Mucosa of stomach (tissue), 1 donor: ENCODE results near the gene TM2D3.

ENCODE experiments used
- H3K27me3 ChIP-seq: one replicate; pipeline ENCODE4 v1.7.0; 2013; ENCODE audit warnings: mild to moderate bottlenecking, low read length; ENCODE audit not compliant: control insufficient read depth, insufficient read depth
- H3K36me3 ChIP-seq: one replicate; pipeline ENCODE4 v1.7.0; 2013; ENCODE audit warnings: low read length; ENCODE audit not compliant: control insufficient read depth, insufficient read depth
- H3K4me1 ChIP-seq: one replicate; pipeline ENCODE4 v1.7.0; 2013; ENCODE audit warnings: mild to moderate bottlenecking, low read length; ENCODE audit not compliant: control insufficient read depth, insufficient read depth
- H3K4me3 ChIP-seq: one replicate; pipeline ENCODE4 v1.7.0; 2013; ENCODE audit warnings: low read length
- H3K9ac ChIP-seq: one replicate; pipeline ENCODE4 v1.7.0; 2013; ENCODE audit warnings: mild to moderate bottlenecking, low read length, moderate library complexity
- H3K9me3 ChIP-seq: one replicate; pipeline ENCODE4 v1.7.0; 2013; ENCODE audit warnings: mild to moderate bottlenecking, low read length, moderate library complexity; ENCODE audit not compliant: control insufficient read depth
- donor health status: Pancreatic carcinoma.

Gene TM2D3

DNA sequence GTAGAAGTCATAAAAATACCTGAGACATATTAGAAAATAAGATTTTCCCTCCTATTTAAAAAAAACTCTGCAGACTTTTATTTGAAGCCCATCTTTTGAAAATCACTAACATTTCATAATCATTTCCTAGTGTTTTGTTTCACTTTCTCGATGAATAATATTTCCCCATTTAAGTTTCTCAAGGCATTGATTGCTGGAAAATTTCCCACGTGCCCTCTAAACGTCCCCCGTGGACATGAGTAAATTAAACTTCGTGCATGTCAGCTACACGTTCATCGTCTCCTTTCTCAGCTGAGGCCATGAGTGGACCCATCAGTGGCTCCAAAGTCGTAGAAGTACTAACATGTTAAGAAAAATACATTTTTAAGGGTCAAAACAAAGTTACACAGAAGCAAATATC lies 2.0 kb upstream of the TM2D3 start:
- no peaks in the 10 kb centered on the region for H3K36me3 ChIP-seq
- H3K4me1 ChIP-seq, result peaks cover 12% of the 10 kb centered on the region
- no peak overlapping the region for H3K9ac ChIP-seq
- H3K27me3 ChIP-seq, result no peaks in the 10 kb centered on the region
- H3K4me3 ChIP-seq, result no peak overlapping the region
- H3K9me3 ChIP-seq, result no peaks in the 10 kb centered on the region

DNA sequence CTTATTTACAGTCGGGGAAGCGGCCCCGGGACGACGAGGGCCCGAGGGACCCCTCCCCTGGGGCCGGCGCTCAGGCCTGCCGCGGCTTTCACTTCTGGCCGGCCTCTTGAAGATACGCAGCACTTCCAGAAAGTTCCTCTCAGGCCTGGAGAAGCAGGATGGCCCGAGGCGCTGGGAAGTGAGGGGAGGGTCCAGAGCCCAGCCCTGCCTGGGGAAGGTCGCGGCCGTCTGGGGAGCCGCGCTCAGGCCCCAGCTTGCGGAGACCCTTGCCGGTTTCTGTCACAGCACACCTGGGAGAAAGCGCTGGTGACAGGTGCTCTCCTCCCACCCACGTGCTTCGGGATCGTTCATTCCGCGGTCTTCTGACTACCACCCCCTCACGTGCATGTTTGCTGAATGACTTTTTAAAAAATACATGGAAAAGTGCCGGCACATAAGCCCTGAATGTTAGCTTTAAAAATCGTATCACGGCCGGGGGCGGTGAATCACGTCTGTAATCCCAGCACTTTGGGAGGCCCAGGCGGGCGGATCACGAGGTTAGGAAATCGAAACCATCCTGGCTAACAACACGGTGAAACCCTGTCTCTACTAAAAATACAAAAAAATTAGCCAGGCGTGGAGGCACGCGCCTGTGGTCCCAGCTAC lies 727 bp upstream of the TM2D3 start:
- peak overlapping the region; percentile 89 for H3K9ac ChIP-seq
- H3K4me3 ChIP-seq, result peak overlapping the region; percentile 88
- peaks cover 12% of the 10 kb centered on the region for H3K4me1 ChIP-seq
- no peaks in the 10 kb centered on the region for H3K27me3 ChIP-seq
- H3K9me3 ChIP-seq, result no peaks in the 10 kb centered on the region
- H3K36me3 ChIP-seq, result no peaks in the 10 kb centered on the region

DNA sequence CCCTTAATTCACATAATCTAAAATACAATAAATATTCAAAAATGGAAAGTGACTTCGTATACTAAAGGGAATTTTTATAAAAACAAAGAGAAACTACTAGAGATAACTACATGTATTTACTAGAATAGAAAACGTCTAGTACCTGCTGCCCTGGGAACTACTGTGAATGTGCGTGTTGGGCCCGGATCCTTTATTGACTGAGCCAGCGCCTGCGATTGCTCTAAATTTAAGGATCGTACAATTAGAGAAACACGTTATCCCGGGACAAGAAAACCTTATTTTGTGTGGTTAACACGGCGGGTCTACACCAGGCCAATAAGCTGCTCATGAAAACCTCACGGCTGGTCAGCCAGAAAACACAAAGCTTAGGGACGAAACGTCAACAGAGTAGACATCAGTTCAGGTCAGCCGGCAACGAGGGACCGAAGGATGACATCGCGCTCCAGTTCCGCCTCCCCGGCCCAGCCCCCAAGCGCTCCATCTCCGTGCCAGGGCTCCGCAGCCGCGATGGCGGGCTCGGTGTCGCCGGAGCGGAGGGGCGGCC lies 555 bp downstream of the TM2D3 start:
- no peaks in the 10 kb centered on the region for H3K36me3 ChIP-seq
- no peaks in the 10 kb centered on the region for H3K27me3 ChIP-seq
- no peaks in the 10 kb centered on the region for H3K9me3 ChIP-seq
- peaks cover 12% of the 10 kb centered on the region for H3K4me1 ChIP-seq
- peak overlapping the region; percentile 89 for H3K9ac ChIP-seq
- peak overlapping the region; percentile 88 for H3K4me3 ChIP-seq

DNA sequence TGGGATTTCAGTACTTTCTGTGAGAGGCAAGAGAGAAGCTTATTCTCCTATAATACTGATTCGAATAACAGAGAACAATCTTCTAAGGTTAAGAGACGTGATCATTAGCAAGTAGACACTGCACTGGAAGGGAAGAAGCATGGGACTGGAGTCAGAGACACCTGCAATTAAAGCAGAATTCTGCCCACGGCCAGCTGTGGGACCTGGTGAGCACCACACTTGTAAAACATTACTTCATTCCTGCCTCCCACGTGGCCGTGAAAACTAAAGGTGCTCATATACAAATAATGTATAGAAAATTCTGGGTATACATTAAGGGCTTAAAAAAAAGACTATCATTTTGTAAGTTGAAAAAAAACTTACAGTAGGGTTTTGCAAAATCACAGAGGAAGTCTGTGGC lies 2.0 kb downstream of the TM2D3 start:
- H3K9ac ChIP-seq, result no peak overlapping the region
- no peaks in the 10 kb centered on the region for H3K27me3 ChIP-seq
- no peaks in the 10 kb centered on the region for H3K9me3 ChIP-seq
- H3K4me3 ChIP-seq, result no peak overlapping the region
- H3K4me1 ChIP-seq, result peaks cover 12% of the 10 kb centered on the region
- H3K36me3 ChIP-seq, result peaks cover 5% of the 10 kb centered on the region

DNA sequence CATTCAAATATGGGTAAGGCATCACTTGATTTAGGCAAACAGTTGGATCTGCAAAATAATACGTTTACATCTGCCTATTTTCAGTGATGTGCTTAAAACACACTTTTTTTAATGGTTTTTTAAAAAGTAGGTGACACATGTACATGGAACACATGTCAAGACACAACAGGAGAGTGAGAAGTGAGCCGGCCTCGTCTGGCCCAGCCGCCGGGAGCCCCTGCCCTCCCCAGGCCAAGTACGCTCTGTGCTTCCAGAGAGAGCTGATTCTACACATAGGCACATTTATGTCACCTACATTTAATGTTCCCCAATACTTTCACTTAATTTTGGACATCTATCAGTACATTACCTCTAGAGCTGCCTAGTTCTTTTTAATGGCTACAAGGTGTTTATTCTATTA lies 3.8 kb downstream of the TM2D3 start:
- no peaks in the 10 kb centered on the region for H3K9me3 ChIP-seq
- H3K4me3 ChIP-seq, result no peak overlapping the region
- H3K4me1 ChIP-seq, result peaks cover 12% of the 10 kb centered on the region
- no peaks in the 10 kb centered on the region for H3K27me3 ChIP-seq
- H3K9ac ChIP-seq, result no peak overlapping the region
- peaks cover 8% of the 10 kb centered on the region for H3K36me3 ChIP-seq

DNA sequence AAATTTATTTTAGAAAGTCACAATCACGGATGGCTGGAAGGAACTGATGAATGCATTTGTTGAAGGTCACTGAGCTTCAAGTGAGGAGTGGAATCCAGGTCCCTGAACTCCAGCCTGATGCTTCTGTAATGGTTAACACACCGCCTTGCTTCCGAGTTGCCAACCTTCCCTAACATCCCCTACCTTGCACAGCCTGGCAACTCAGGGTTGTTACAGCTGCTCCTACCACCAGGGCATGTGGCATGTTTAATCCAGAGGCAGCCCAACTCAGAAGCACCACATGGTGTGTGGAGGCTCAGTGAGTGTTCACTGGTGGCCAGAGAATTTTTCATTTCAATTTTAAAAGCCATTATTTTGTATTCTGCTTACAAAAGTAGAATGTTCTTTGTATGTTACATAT lies 4.9 kb downstream of the TM2D3 start:
- Histone ChIP-seq H3K4me3 (no peak overlapping the region), H3K27me3 (no peaks in the 10 kb centered on the region), H3K9me3 (no peaks in the 10 kb centered on the region), H3K36me3 (peaks cover 8% of the 10 kb centered on the region), H3K9ac (no peak overlapping the region), H3K4me1 (peaks cover 12% of the 10 kb centered on the region)

DNA sequence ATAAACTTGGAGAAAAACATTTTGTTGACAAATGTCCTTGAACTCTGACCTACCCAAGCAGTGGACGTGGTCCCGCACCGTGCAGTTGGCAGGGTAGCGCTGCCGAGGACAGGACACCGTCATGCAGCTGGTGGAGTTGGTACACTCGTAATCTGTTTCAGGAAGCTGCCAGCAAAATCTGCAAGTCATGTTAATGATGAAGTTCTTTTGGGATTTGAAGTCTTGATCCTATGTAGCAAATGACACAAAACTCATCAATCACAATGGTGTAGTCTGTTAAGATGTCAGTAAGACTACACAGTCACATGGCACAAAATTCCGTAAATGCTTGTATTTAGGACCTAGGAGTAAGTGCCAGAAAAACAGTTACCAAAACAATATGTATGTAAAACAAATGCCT lies 5.5 kb downstream of the TM2D3 start:
- H3K27me3 ChIP-seq, result no peaks in the 10 kb centered on the region
- H3K9me3 ChIP-seq, result no peaks in the 10 kb centered on the region
- H3K4me1 ChIP-seq, result peaks cover 12% of the 10 kb centered on the region
- no peak overlapping the region for H3K4me3 ChIP-seq
- peaks cover 8% of the 10 kb centered on the region for H3K36me3 ChIP-seq
- no peak overlapping the region for H3K9ac ChIP-seq

DNA sequence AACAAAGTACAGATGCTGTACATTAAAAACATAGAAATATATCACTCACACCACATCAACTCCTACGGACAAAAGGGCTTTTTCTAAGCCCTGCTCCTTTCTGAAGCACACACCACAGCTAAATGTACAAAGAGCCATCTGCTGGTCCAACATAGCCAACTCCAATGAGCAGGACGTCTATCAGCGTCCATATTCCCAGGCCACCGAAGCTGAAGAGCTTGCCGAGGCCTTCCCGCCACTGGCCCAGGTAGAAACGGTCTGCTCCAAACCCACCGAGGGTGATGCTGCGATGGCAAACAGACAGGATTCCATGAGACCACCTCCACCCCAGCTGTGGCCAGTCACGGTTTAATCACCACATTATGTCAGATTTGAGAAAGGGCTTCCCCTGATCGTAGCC lies 9.8 kb downstream of the TM2D3 start:
- Histone ChIP-seq H3K4me3 (no peak overlapping the region), H3K9me3 (no peaks in the 10 kb centered on the region), H3K4me1 (no peaks in the 10 kb centered on the region), H3K9ac (no peak overlapping the region), H3K27me3 (no peaks in the 10 kb centered on the region), H3K36me3 (peaks cover 8% of the 10 kb centered on the region)

DNA sequence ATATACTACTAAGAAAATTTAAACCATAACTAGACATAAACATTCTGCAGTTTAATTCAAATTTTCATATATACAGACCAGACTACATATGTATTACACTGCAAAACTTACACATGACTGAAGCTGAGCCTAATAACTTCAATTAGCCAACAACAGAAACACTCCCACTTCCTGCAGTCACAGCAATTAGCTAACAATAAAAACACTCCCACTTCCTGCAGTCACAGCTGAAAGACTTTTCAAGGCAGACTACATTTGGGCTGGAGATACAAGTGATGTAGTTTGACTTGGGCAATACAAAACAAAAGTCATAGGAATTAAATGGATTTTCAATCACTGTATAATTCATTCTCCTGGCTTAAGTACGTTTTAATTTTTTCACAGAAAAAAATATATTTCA lies 10.3 kb downstream of the TM2D3 start:
- H3K27me3 ChIP-seq, result no peaks in the 10 kb centered on the region
- no peaks in the 10 kb centered on the region for H3K9me3 ChIP-seq
- no peak overlapping the region for H3K9ac ChIP-seq
- H3K4me3 ChIP-seq, result no peak overlapping the region
- peaks cover 8% of the 10 kb centered on the region for H3K36me3 ChIP-seq
- H3K4me1 ChIP-seq, result no peaks in the 10 kb centered on the region

DNA sequence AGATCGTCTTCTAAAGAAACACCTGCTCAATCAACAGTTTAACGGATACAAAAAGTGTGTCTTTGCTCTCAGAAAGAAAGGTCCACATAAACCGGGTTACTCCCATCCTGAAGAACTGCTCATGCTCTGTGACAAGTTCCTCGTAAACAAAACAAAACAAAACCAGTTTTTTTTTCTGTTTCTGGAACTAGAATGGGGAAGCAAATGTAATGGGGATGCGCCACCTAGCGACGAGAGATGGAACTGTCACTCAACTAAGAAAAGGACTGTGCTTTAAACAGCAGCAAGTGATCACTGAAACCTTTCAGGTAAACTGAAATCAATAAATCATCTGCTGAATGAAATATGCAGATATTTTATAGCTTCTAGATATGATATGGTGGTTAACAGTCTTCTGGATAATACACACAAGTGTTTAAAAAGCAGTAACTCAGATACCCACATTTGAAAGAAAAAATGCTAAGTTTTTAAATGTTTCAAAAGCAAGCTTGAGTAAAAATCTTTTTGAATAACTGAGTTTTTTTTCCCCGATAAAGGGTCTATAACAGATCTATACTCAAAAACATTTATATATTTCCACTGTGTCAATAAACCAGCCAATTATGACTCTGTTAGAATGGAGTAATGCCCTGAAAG lies 10.9 kb downstream of the TM2D3 start:
- Histone ChIP-seq H3K4me1 (no peaks in the 10 kb centered on the region), H3K4me3 (no peak overlapping the region), H3K9ac (no peak overlapping the region), H3K9me3 (no peaks in the 10 kb centered on the region), H3K36me3 (peaks cover 8% of the 10 kb centered on the region), H3K27me3 (no peaks in the 10 kb centered on the region)

DNA sequence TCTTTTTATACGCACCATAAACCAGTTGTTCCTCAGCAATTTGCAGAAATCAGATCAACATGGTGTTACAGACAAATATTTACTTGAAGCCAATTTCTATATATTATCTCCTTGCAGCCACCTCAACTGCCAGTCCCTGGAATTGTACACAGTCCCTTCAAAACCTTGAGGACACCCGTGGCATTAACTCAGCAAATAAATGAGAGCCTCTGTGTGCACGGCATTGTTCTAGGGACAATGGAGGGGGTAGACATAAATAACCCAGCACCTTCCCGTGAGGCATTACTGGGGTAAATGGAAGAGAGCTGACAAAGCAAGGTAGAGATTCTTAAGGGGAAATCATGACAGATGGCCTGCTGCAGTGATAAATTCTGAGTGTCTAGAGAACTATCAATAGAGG lies 12.5 kb downstream of the TM2D3 start:
- H3K27me3 ChIP-seq, result no peaks in the 10 kb centered on the region
- no peaks in the 10 kb centered on the region for H3K4me1 ChIP-seq
- no peak overlapping the region for H3K9ac ChIP-seq
- no peaks in the 10 kb centered on the region for H3K9me3 ChIP-seq
- no peak overlapping the region for H3K4me3 ChIP-seq
- H3K36me3 ChIP-seq, result no peaks in the 10 kb centered on the region

DNA sequence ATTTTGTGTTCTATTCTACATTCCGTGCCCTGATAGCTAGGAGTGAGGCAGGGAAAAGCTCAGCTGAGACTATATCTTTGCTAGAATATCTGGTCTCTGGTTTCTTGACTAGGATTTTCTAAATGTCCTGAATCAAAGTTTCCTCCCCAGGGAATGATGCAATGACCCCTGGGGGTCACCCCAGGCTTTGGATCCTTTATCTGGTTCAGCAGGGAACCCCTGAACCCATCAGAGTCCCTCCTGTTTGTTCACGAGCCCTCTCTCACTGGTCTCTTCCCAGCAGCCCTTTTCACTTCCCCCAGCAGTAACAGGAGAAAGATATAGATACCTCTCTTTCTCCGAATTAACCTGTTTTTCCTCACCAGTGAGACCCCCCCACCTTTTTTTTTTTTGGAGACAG lies 14.3 kb downstream of the TM2D3 start:
- Histone ChIP-seq H3K4me1 (no peaks in the 10 kb centered on the region), H3K36me3 (no peaks in the 10 kb centered on the region), H3K9ac (no peak overlapping the region), H3K9me3 (no peaks in the 10 kb centered on the region), H3K27me3 (no peaks in the 10 kb centered on the region), H3K4me3 (no peak overlapping the region)
